Heart left ventricle (tissue), 16 donors: Measurements from ENCODE around the gene ZNF835. TPM values are rescaled to one million over a fixed set of nuclear protein-coding genes. Genes with fewer than 3 reads are reported as not detected.
A peak's percentile ranks its signal among the peaks of the same experiment; 100 is the strongest.

Source experiments
- ATAC-seq, 4 donors: fragments of 200-7000 bp; cut with Tn5 transposase; one replicate each; pipeline ENCODE4 v1.9.1; 2020 to 2022; ENCODE audit warnings: moderate library complexity in 4 of 4, mild to moderate bottlenecking in 3 of 4, moderate number of reproducible peaks in 1 of 4
- DNase-seq, 5 donors: peaks; one replicate each; pipeline ENCODE4 v3.0.0-alpha.2; 2020
- H3K27ac ChIP-seq, 12 donors: fragments of 200-600 bp; sonication (generic) in 4 of 12; one replicate each; pipeline versions ENCODE4 v1.5.0 to v1.8.0; 2016 to 2022; ENCODE audit warnings: mild to moderate bottlenecking in 2 of 12
- H3K27me3 ChIP-seq, 9 donors: fragments of 200-600 bp; sonication (generic) in 2 of 9; one replicate each; pipeline versions ENCODE4 v1.5.1 to v1.8.0; 2016 to 2022; ENCODE audit warnings: mild to moderate bottlenecking in 3 of 9
- H3K36me3 ChIP-seq, 9 donors: fragments of 200-600 bp; sonication (generic) in 2 of 9; one replicate each; pipeline versions ENCODE4 v1.5.0 to v1.8.0; 2018 to 2022; ENCODE audit warnings: mild to moderate bottlenecking in 2 of 9
- H3K4me1 ChIP-seq, 12 donors: fragments of 200-600 bp; sonication (generic) in 4 of 12; one replicate each; pipeline versions ENCODE4 v1.5.0 to v1.8.0; 2016 to 2022; ENCODE audit warnings: mild to moderate bottlenecking in 3 of 12
- H3K4me3 ChIP-seq, 12 donors: fragments of 200-600 bp; sonication (generic) in 4 of 12; one replicate each; pipeline versions ENCODE4 v1.5.0 to v1.8.0; 2017 to 2022; ENCODE audit warnings: mild to moderate bottlenecking in 9 of 12, moderate library complexity in 4 of 12
- H3K9me3 ChIP-seq, 12 donors: fragments of 200-600 bp; sonication (generic) in 4 of 12; one replicate each; pipeline versions ENCODE4 v1.5.0 to v1.8.0; 2016 to 2022; ENCODE audit warnings: mild to moderate bottlenecking in 1 of 12
- POLR2A ChIP-seq, 2 donors: fragments of 450-650 bp; IDR thresholded peaks; one replicate each; pipeline ENCODE4 v1.6.1; 2017; ENCODE audit warnings: antibody characterized with exemption in 2 of 2, mild to moderate bottlenecking in 2 of 2, moderate library complexity in 2 of 2
- WGBS, 4 donors: extraction: QIAGEN DNeasy Blood & Tissue Kit in 2 of 4; methylation state at CpG; one replicate each; pipeline versions ENCODE4 v1.1.5 to v1.1.7; 2013 to 2018; 5-methylcytosine and 5-hydroxymethylcytosine counted together
- intact Hi-C, 10 donors: fragments of 100-400 bp; cut with DNase I; formaldehyde crosslinking; loops; one replicate each; pipeline versions ENCODE4 v1.11.1 to v1.14.2; 2022
- polyA plus RNA-seq, 2 donors: library from polyadenylated mRNA; stranded (reverse); fragments of 200-250 nt; gene quantifications; one replicate each; pipeline ENCODE4 v1.2.3, GENCODE V29; 2013
- total RNA-seq, 9 donors: library from RNA; depleted of rRNA in 2 of 9; stranded (reverse); fragments of >200 nt in 2 of 9; fragmentation: NEBNext Ultra II Directional in 3 of 9; extraction: Animal tissue kit (Norgen Biotek cat#: 25700) in 3 of 9; gene quantifications; one replicate each; pipeline versions ENCODE4 v1.1.0 to v1.2.4, GENCODE V29; 2016 to 2023
- TF ChIP-seq, protein P1 (sequence below), 12 donors: fragments of 200-600 bp; sonication (generic) in 4 of 12; IDR thresholded peaks; one replicate each; pipeline versions ENCODE4 v1.5.0 to v1.8.0; 2018 to 2022; ENCODE audit warnings: antibody characterized with exemption in 12 of 12, mild to moderate bottlenecking in 5 of 12
- donor health status: ischemic (EF 13 %, LVEDD 7.1; RV severe dilation, severe dysfunction).
- donor health status: healthy with polysubstance abuse.
- donor health status: DM: no; HTN: yes; CAD: no.
- donor health status: DM: no; HTN: no; CAD: no.
- donor health status: ischemic (EF 25% LVEDD 6.9; RV normal size, moderate dysfunction).
- donor health status: ischemic (EF 25% LVEDD 5.7; RV mildly dilated, moderate dysfunction).
- donor health status: healthy.
- donor health status: DM: yes; HTN: yes; CAD: no.
- donor health status: ischemic (EF 35%, LVEDD 5.7; RV mildly dilated, moderate dysfunction).
- donor health status: nonischemic (EF 11% LVEDD 7.7; RV severe dilation, severe dysfunction).
- donor health status: DM: yes; HTN: yes; CAD: no.
- donor health status: PGD.
- donor health status: ischemic (EF 29% LVEDD 5.4; RV normal size, mild dysfunction).
- donor health status: nonischemic (EF 23%, LVEDD 6.1; RV moderate dilation, normal function).

Gene ZNF835
- total and polyA plus RNA-seq, 11 donors, result 1.2 to 16.0 (median 4.7) TPM

DNA sequence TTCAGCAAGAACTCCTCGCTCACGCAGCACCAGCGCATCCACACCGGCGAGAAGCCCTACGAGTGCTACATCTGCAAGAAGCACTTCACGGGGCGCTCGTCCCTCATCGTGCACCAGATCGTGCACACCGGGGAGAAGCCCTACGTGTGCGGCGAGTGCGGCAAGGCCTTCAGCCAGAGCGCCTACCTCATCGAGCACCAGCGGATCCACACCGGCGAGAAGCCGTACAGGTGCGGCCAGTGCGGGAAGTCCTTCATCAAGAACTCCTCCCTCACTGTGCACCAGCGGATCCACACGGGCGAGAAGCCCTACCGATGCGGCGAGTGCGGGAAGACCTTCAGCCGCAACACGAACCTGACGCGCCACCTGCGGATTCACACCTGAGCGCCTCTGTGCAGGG, 49.2 kb downstream of the ZNF835 start:
- DNase-seq (no peak), ATAC-seq (no peak)
- no peak overlapping the region for H3K27ac ChIP-seq
- peaks cover 2 to 57% (median 27%) of the 10 kb centered on the region in 9 donors for H3K36me3 ChIP-seq
- no peaks in the 10 kb centered on the region for H3K4me1 ChIP-seq
- 90 to 93% (median 92%) methylated on average over 21 to 37 of the region's 37 CpGs for WGBS, 4 donors
- TF ChIP-seq, protein P1, sequence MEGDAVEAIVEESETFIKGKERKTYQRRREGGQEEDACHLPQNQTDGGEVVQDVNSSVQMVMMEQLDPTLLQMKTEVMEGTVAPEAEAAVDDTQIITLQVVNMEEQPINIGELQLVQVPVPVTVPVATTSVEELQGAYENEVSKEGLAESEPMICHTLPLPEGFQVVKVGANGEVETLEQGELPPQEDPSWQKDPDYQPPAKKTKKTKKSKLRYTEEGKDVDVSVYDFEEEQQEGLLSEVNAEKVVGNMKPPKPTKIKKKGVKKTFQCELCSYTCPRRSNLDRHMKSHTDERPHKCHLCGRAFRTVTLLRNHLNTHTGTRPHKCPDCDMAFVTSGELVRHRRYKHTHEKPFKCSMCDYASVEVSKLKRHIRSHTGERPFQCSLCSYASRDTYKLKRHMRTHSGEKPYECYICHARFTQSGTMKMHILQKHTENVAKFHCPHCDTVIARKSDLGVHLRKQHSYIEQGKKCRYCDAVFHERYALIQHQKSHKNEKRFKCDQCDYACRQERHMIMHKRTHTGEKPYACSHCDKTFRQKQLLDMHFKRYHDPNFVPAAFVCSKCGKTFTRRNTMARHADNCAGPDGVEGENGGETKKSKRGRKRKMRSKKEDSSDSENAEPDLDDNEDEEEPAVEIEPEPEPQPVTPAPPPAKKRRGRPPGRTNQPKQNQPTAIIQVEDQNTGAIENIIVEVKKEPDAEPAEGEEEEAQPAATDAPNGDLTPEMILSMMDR (IDR thresholded peaks at IDR 0.05), result no peak
- no peak for TF ChIP-seq POLR2A (IDR thresholded peaks at IDR 0.05)
- H3K4me3 ChIP-seq, result no peak overlapping the region
- H3K9me3 ChIP-seq, result peaks cover 0 to 85% (median 0%) of the 10 kb centered on the region in 12 donors
- intact Hi-C loops, result no loop called here
- no peaks in the 10 kb centered on the region for H3K27me3 ChIP-seq

DNA sequence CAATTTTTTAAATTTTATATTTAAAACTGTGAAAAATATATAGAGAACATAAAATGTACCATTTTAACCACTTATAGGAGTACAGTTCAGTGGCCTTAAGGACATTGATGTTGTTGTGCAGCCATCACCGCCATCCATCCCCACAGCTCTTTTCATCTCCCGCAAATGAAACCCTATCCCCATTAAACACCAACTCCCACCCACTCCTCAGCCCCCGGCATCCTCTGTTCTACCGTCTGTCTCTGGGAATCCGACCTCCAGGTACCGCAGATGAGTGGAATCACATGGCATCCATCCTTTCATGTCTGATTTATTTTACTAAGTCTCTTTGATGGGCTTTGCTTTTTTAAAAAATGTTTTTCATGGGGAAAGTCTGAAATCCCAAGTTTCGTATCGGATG, 52.4 kb downstream of the ZNF835 start:
- Histone ChIP-seq H3K27me3 (no peaks in the 10 kb centered on the region), H3K27ac (no peak overlapping the region), H3K36me3 (peaks cover 0 to 50% (median 23%) of the 10 kb centered on the region in 9 donors), H3K9me3 (peaks cover 0 to 87% (median 0%) of the 10 kb centered on the region in 12 donors), H3K4me3 (no peak overlapping the region), H3K4me1 (no peaks in the 10 kb centered on the region)
- DNase-seq (no peak), ATAC-seq (no peak)
- intact Hi-C loops, result no loop called here
- no peak for TF ChIP-seq POLR2A (IDR thresholded peaks at IDR 0.05)
- WGBS, 4 donors, result 74 to 83% (median 80%) methylated on average over 8 of the region's 8 CpGs

- H3K27ac ChIP-seq, result no peak overlapping the region
- DNase-seq (no peak), ATAC-seq (no peak)
- no peaks in the 10 kb centered on the region for H3K27me3 ChIP-seq
- 93 to 95% (median 93%) methylated on average over 8 of the region's 8 CpGs for WGBS, 4 donors
- H3K4me3 ChIP-seq, result no peak overlapping the region
- TF ChIP-seq, protein P1 (IDR thresholded peaks at IDR 0.05), result no peak
- no peak for TF ChIP-seq POLR2A (IDR thresholded peaks at IDR 0.05)
- intact Hi-C loops, result no loop called here
- peaks cover 0 to 84% (median 0%) of the 10 kb centered on the region in 12 donors for H3K9me3 ChIP-seq
- peaks cover 0 to 37% (median 17%) of the 10 kb centered on the region in 9 donors for H3K36me3 ChIP-seq
- H3K4me1 ChIP-seq, result peaks cover 0 to 7% (median 0%) of the 10 kb centered on the region in 12 donors
Observed at GRCh38 chr19:56617531-56617930, 54.0 kb downstream of the ZNF835 start.

- TF ChIP-seq, protein P1 (IDR thresholded peaks at IDR 0.05), result no peak
- no peak for TF ChIP-seq POLR2A (IDR thresholded peaks at IDR 0.05)
- Histone ChIP-seq H3K36me3 (peaks cover 0 to 29% (median 4%) of the 10 kb centered on the region in 9 donors), H3K4me1 (peaks cover 0 to 18% (median 1%) of the 10 kb centered on the region in 12 donors), H3K9me3 (peaks cover 0 to 87% (median 0%) of the 10 kb centered on the region in 12 donors), H3K4me3 (no peak overlapping the region), H3K27ac (peak overlapping the region in 7 of 12 donors; percentile 19 to 80 (median 41)), H3K27me3 (no peaks in the 10 kb centered on the region)
- ATAC-seq (peak in 3 of 4 donors; percentile 14 to 98 (median 48)), DNase-seq (peak in 2 of 5 donors; percentile 30 to 49)
- 61 to 78% (median 69%) methylated on average over 5 of the region's 5 CpGs for WGBS, 4 donors
- intact Hi-C loops, result no loop called here
Observed at GRCh38 chr19:56613639-56614038, 57.9 kb downstream of the ZNF835 start.

GRCh38 chr19:56612737-56613136, 58.8 kb downstream of the ZNF835 start:
- WGBS, 4 donors, result 89 to 95% (median 92%) methylated on average over 2 of the region's 2 CpGs
- H3K27me3 ChIP-seq, result no peaks in the 10 kb centered on the region
- H3K9me3 ChIP-seq, result peaks cover 0 to 89% (median 0%) of the 10 kb centered on the region in 12 donors
- ATAC-seq (no peak), DNase-seq (no peak)
- no peak overlapping the region for H3K4me3 ChIP-seq
- intact Hi-C loops, result no loop called here
- H3K36me3 ChIP-seq, result peaks cover 0 to 23% (median 0%) of the 10 kb centered on the region in 9 donors
- H3K27ac ChIP-seq, result peak overlapping the region in 5 of 12 donors; percentile 19 to 80 (median 52)
- TF ChIP-seq POLR2A (IDR thresholded peaks at IDR 0.05), result no peak
- TF ChIP-seq, protein P1 (IDR thresholded peaks at IDR 0.05), result no peak
- peaks cover 0 to 21% (median 1%) of the 10 kb centered on the region in 12 donors for H3K4me1 ChIP-seq
